ENCODE measurements around the gene DNMT1. TPM values are rescaled to one million over a fixed set of nuclear protein-coding genes. Genes with fewer than 3 reads are reported as not detected.
A peak's percentile ranks its signal among the peaks of the same experiment; 100 is the strongest.

Gene DNMT1
- total RNA-seq, 1 donor from 2014 or later: 150 TPM

DNA sequence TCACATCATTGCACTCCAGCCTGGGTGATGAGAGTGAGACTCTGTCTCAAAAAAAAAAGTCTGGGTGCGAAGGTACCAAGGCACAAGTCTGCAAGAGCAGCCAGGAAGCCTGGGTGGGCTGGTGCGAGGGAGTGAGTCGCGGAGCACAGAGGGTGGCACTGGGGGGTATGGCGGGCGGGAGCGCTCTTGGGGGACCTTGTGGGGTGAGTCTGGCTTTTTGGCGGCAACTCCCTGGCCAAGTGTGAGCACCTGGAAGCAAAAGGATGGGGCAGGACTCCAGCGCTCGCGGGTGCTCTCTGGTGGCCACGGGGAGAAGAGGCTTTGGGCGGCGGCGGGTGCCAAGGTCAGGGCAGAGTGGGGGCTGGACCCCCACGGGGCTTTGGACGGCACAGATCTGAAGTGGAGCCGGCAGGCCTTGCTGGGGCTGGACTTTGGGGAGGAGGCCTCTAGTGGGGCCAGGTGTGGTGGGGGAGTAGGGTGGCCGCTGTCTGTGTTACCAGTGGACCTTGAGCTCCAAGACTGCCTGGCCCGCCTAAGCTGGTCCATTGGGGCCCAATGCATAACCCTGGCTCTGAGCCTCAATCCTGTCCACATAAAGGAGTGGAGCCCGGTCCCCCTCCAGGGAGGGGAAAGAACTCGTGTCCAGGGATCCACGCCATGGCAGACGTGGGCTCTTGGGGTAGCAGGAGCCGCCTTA, 81.7 kb downstream of the DNMT1 start:
- Mint-ChIP-seq H3K4me3 (ENCODE audit: low read depth) (no peak overlapping the region), H3K9me3 (ENCODE audit: low read depth) (no peaks in the 10 kb centered on the region), H3K4me1 (ENCODE audit: low read depth) (no peaks in the 10 kb centered on the region), H3K27ac (peak overlapping the region; percentile 82), H3K36me3 (ENCODE audit: insufficient read depth) (peaks cover 9% of the 10 kb centered on the region), H3K27me3 (no peaks in the 10 kb centered on the region)
- TF ChIP-seq, protein P1, sequence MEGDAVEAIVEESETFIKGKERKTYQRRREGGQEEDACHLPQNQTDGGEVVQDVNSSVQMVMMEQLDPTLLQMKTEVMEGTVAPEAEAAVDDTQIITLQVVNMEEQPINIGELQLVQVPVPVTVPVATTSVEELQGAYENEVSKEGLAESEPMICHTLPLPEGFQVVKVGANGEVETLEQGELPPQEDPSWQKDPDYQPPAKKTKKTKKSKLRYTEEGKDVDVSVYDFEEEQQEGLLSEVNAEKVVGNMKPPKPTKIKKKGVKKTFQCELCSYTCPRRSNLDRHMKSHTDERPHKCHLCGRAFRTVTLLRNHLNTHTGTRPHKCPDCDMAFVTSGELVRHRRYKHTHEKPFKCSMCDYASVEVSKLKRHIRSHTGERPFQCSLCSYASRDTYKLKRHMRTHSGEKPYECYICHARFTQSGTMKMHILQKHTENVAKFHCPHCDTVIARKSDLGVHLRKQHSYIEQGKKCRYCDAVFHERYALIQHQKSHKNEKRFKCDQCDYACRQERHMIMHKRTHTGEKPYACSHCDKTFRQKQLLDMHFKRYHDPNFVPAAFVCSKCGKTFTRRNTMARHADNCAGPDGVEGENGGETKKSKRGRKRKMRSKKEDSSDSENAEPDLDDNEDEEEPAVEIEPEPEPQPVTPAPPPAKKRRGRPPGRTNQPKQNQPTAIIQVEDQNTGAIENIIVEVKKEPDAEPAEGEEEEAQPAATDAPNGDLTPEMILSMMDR (IDR thresholded peaks at IDR 0.05; ENCODE audit: unreplicated experiment): peak; percentile 71
- DNase-seq (ENCODE audit: low spot score, unreplicated experiment): peak; percentile 51

DNA sequence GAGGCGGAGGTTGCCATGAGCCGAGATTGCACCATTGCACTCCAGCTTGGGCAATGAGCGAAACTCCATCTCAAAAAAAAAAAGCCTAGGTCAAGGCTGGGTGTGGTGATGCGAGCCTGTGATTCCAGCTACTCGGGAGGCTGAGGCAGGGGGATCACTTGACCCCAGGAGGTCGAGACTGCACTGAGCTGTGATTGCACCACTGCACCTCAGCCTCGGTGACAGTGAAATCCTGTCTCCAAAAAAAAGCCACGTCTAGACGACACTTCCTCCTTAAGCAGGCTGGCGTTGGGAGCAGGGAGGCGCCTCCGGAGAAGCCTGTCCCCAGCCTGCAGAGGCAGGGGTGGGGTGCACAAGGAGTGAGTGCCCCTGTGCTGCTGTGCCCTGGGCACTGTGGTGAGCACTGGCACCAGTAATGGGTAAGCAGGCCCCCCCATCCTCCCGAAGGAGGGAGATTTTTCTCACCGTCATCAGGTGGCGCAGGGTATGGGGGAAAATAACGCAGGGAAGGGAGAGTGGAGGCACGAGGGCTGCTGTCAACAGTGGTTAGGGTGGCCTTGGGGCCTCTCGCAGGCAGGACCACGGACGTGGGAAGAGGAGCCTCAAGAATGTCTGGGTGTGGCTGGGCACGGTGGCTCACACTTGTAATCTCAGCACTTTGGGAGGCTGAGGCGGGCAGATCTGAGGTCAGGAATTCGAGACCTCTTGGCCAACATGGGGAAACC, 82.6 kb downstream of the DNMT1 start:
- H3K4me3 Mint-ChIP-seq (ENCODE audit: low read depth): no peak overlapping the region
- H3K4me1 Mint-ChIP-seq (ENCODE audit: low read depth): peaks cover 2% of the 10 kb centered on the region
- peaks cover 8% of the 10 kb centered on the region for H3K36me3 Mint-ChIP-seq (ENCODE audit: insufficient read depth)
- DNase-seq (ENCODE audit: low spot score, unreplicated experiment): no peak
- TF ChIP-seq, protein P1 (IDR thresholded peaks at IDR 0.05; ENCODE audit: unreplicated experiment): no peak
- H3K27me3 Mint-ChIP-seq: no peaks in the 10 kb centered on the region
- peak overlapping the region; percentile 82 for H3K27ac Mint-ChIP-seq
- H3K9me3 Mint-ChIP-seq (ENCODE audit: low read depth): no peaks in the 10 kb centered on the region

DNA sequence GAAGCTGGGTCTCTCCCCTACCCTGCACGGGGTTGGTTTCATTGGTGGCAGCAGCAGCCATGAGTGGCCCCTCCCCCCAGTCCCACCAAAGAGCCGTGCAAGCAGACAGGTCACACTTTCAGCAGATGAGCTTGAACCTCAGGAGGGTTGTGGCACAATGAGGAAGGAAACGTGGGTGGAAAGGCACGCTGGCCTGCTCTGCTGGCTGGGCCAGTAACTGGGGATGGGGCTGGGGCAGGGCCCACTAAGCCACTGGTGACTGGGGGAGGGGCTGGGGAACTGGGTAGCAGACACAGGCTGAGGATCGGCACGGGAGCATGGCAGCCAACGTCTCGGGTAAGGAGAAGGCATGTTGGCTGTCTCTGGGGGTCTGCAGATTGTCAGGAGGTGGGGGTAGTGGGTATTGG, 83.3 kb downstream of the DNMT1 start, which contains the start of gene P2RY11:
Gene P2RY11 (plus strand): TSS at position 289 of the 407 bp plus-strand sequence. CDS start 29 bp downstream, at position 318.
- peaks cover 8% of the 10 kb centered on the region for H3K36me3 Mint-ChIP-seq (ENCODE audit: insufficient read depth)
- no peak within 1 kb of the TSS for H3K4me3 Mint-ChIP-seq (ENCODE audit: low read depth)
- H3K4me1 Mint-ChIP-seq (ENCODE audit: low read depth): peaks cover 8% of the 10 kb centered on the region
- no peaks in the 10 kb centered on the region for H3K27me3 Mint-ChIP-seq
- no peaks in the 10 kb centered on the region for H3K9me3 Mint-ChIP-seq (ENCODE audit: low read depth)
- no peak for DNase-seq (ENCODE audit: low spot score, unreplicated experiment)
- peak within 1 kb of the TSS; percentile 82 for H3K27ac Mint-ChIP-seq
- TF ChIP-seq, protein P1 (IDR thresholded peaks at IDR 0.05; ENCODE audit: unreplicated experiment): no peak

DNA sequence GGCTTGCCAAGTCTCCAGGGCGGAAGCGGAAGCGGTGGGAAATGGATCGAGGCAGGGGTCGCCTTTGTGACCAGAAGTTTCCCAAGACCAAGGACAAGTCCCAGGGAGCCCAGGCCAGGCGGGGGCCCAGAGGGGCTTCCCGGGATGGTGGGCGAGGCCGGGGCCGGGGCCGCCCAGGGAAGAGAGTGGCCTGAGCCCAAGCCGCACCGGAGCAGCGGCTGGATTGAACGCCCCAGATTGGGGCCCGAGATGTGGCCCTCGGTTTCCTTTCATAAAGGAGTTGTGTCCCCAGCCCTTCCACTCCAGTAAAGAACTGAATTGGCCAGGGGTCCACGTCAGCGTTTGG, 83.8 kb downstream of the DNMT1 start:
- H3K9me3 Mint-ChIP-seq (ENCODE audit: low read depth): no peaks in the 10 kb centered on the region
- peaks cover 8% of the 10 kb centered on the region for H3K36me3 Mint-ChIP-seq (ENCODE audit: insufficient read depth)
- H3K4me3 Mint-ChIP-seq (ENCODE audit: low read depth): no peak overlapping the region
- no peak overlapping the region for H3K27ac Mint-ChIP-seq
- H3K27me3 Mint-ChIP-seq: no peaks in the 10 kb centered on the region
- TF ChIP-seq, protein P1 (IDR thresholded peaks at IDR 0.05; ENCODE audit: unreplicated experiment): no peak
- peaks cover 8% of the 10 kb centered on the region for H3K4me1 Mint-ChIP-seq (ENCODE audit: low read depth)
- DNase-seq (ENCODE audit: low spot score, unreplicated experiment): no peak

DNA sequence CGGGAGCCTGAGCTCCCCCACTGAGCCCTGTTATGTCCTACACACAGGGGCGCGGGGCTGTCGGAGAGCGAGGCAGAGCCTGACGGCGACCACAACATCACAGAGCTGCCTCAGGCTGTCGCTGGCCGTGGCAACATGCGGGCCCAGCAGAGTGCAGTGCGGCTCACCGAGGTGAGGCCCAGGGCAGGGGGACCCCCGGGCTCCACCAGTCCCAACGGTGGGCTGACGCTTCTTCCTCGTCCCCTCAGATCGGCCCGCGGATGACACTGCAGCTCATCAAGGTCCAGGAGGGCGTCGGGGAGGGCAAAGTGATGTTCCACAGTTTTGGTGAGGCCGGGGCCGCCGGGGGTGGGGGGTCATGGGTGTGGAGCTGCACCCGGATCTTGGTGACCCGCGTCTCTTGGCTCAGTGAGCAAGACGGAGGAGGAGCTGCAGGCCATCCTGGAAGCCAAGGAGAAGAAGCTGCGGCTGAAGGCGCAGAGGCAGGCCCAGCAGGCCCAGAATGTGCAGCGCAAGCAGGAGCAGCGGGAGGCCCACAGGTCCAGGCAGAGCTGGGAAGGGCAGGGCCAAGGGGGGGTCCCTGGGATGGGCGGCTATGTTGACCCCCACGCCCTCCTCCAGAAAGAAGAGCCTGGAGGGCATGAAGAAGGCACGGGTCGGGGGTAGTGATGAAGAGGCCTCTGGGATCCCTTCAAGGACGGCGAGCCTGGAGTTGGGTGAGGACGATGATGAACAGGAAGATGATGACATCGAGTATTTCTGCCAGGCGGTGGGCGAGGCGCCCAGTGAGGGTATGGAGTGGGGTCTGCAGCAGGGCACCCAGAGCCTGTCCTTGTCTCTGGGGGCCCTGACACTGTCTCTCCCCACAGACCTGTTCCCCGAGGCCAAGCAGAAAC, 84.4 kb downstream of the DNMT1 start:
- Mint-ChIP-seq H3K27ac (no peak overlapping the region), H3K4me1 (ENCODE audit: low read depth) (peaks cover 8% of the 10 kb centered on the region), H3K27me3 (no peaks in the 10 kb centered on the region), H3K9me3 (ENCODE audit: low read depth) (no peaks in the 10 kb centered on the region), H3K4me3 (ENCODE audit: low read depth) (no peak overlapping the region), H3K36me3 (ENCODE audit: insufficient read depth) (peaks cover 8% of the 10 kb centered on the region)
- DNase-seq (ENCODE audit: low spot score, unreplicated experiment): no peak
- TF ChIP-seq, protein P1 (IDR thresholded peaks at IDR 0.05; ENCODE audit: unreplicated experiment): no peak
